Testis (tissue), 3 donors: ENCODE results near the gene GJA3. TPM values are rescaled to one million over a fixed set of nuclear protein-coding genes. Genes with fewer than 3 reads are reported as not detected.

Experiments used
- DNase-seq: peaks from one replicate; pipeline ENCODE4 v3.0.0-alpha.2; 2019
- H3K27ac ChIP-seq, 2 donors: fragments of 200-600 bp; sonication (generic); one replicate each; pipeline ENCODE4 v1.5.1; 2019
- H3K27me3 ChIP-seq: fragments of 200-600 bp; sonication (generic); one replicate; pipeline ENCODE4 v1.5.1; 2019
- H3K36me3 ChIP-seq: fragments of 200-600 bp; sonication (generic); one replicate; pipeline ENCODE4 v1.5.1; 2017; ENCODE audit warnings: low read depth; ENCODE audit errors: missing control alignments
- H3K4me1 ChIP-seq: fragments of 200-600 bp; sonication (generic); one replicate; pipeline ENCODE4 v1.5.1; 2019
- H3K4me3 ChIP-seq, 2 donors: fragments of 200-600 bp; sonication (generic); one replicate each; pipeline ENCODE4 v1.5.1; 2017 to 2019
- H3K9me3 ChIP-seq: fragments of 200-600 bp; sonication (generic); one replicate; pipeline ENCODE4 v1.5.1; 2017
- POLR2A ChIP-seq: fragments of 450-650 bp; IDR thresholded peaks from one replicate; pipeline ENCODE4 v1.6.1; 2017; ENCODE audit warnings: antibody characterized with exemption, mild to moderate bottlenecking, moderate library complexity
- WGBS, 2 donors: methylation state at CpG; one replicate each; pipeline ENCODE4 v1.1.5; 2018; 5-methylcytosine and 5-hydroxymethylcytosine counted together
- intact Hi-C: fragments of 100-400 bp; cut with DNase I; formaldehyde crosslinking; loops from one replicate; pipeline ENCODE4 v1.15.1; 2023; ENCODE audit warnings: low total_unique reads
- polyA plus RNA-seq: library from polyadenylated mRNA; stranded (reverse); fragments of 350-450 nt; fragmentation: Illumina TruSeq; extraction: RNeasy Lipid Tissue Mini Kit (QIAGEN cat#74804); gene quantifications from one replicate; pipeline ENCODE4 v1.2.3, GENCODE V29; 2014; ENCODE audit warnings: low read depth, low replicate concordance; ENCODE audit not compliant: insufficient read depth
- total RNA-seq, 2 donors: library from RNA; depleted of rRNA; stranded (reverse); fragments of >200 nt; gene quantifications; one replicate each; pipeline ENCODE4 v1.2.3, GENCODE V29; 2016
- TF ChIP-seq, protein P1 (sequence below), 3 experiments: fragments of 450-650 bp in 2 of 3; fragments of 200-600 bp in 1 of 3; sonication (generic) in 1 of 3; IDR thresholded peaks; one replicate each; pipeline ENCODE4 v1.5.1; 2016 to 2019; ENCODE audit warnings: antibody characterized with exemption in 3 of 3, mild to moderate bottlenecking in 2 of 3, moderate library complexity in 1 of 3

Gene GJA3
- total and polyA plus RNA-seq, 3 donors from 2014 or later, result 1.7 to 10.2 (median 5.0) TPM

DNA sequence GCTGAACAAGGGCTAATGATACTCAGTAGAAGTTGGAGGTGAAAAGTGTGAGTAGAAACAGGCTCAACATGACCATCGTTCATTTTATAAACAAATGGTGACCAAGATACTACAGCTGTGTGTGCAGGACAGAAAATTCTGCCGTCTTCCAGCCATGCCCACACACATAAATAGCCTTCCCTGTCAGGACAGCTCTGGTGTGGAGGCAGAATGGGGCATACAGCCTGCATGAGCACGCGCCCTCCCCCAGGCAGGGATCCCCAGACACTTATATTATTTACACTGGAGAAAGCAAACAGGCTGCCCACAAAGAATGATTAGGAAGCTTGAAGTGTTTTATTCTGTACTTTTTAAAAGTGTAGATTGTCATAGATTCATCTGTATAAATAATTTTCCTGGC is 20.4 kb downstream of the GJA3 start:
- Histone ChIP-seq H3K9me3 (no peaks in the 10 kb centered on the region), H3K27ac (no peak overlapping the region), H3K36me3 (no peaks in the 10 kb centered on the region), H3K4me1 (no peaks in the 10 kb centered on the region), H3K4me3 (no peak overlapping the region), H3K27me3 (no peaks in the 10 kb centered on the region)
- DNase-seq, result no peak
- intact Hi-C loops, result no loop called here
- TF ChIP-seq POLR2A, result no peak
- TF ChIP-seq, protein P1, sequence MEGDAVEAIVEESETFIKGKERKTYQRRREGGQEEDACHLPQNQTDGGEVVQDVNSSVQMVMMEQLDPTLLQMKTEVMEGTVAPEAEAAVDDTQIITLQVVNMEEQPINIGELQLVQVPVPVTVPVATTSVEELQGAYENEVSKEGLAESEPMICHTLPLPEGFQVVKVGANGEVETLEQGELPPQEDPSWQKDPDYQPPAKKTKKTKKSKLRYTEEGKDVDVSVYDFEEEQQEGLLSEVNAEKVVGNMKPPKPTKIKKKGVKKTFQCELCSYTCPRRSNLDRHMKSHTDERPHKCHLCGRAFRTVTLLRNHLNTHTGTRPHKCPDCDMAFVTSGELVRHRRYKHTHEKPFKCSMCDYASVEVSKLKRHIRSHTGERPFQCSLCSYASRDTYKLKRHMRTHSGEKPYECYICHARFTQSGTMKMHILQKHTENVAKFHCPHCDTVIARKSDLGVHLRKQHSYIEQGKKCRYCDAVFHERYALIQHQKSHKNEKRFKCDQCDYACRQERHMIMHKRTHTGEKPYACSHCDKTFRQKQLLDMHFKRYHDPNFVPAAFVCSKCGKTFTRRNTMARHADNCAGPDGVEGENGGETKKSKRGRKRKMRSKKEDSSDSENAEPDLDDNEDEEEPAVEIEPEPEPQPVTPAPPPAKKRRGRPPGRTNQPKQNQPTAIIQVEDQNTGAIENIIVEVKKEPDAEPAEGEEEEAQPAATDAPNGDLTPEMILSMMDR (IDR thresholded peaks at IDR 0.05), result no peak
- 66 to 67% methylated on average over 4 of the region's 4 CpGs for WGBS, 2 donors

DNA sequence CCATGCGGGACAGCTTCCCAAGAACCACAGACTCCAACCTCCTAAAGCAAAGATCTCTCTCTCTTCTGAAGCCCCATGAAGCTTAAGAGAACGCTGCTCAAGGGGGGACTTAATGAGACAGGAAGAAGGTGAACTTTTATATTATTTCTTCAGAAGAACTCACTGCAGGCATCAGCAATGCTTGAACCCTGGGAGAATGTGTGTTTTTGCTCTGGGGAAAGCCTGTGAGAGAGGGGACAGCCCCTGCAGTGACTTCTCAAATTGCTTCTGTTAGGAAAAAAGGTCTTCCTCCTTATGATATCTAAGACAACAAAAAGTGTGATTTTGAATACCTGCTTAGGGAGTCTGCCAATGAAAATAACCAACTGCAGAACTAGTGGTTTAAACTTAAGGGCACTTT is 23.0 kb downstream of the GJA3 start:
- 47 to 65% methylated on average over 2 of the region's 2 CpGs for WGBS, 2 donors
- no peak for DNase-seq
- H3K27me3 ChIP-seq, result no peaks in the 10 kb centered on the region
- H3K36me3 ChIP-seq, result no peaks in the 10 kb centered on the region
- intact Hi-C loops, result no loop called here
- H3K9me3 ChIP-seq, result no peaks in the 10 kb centered on the region
- no peak overlapping the region for H3K27ac ChIP-seq
- no peaks in the 10 kb centered on the region for H3K4me1 ChIP-seq
- no peak overlapping the region for H3K4me3 ChIP-seq
- no peak for TF ChIP-seq POLR2A
- TF ChIP-seq, protein P1 (IDR thresholded peaks at IDR 0.05), result no peak

DNA sequence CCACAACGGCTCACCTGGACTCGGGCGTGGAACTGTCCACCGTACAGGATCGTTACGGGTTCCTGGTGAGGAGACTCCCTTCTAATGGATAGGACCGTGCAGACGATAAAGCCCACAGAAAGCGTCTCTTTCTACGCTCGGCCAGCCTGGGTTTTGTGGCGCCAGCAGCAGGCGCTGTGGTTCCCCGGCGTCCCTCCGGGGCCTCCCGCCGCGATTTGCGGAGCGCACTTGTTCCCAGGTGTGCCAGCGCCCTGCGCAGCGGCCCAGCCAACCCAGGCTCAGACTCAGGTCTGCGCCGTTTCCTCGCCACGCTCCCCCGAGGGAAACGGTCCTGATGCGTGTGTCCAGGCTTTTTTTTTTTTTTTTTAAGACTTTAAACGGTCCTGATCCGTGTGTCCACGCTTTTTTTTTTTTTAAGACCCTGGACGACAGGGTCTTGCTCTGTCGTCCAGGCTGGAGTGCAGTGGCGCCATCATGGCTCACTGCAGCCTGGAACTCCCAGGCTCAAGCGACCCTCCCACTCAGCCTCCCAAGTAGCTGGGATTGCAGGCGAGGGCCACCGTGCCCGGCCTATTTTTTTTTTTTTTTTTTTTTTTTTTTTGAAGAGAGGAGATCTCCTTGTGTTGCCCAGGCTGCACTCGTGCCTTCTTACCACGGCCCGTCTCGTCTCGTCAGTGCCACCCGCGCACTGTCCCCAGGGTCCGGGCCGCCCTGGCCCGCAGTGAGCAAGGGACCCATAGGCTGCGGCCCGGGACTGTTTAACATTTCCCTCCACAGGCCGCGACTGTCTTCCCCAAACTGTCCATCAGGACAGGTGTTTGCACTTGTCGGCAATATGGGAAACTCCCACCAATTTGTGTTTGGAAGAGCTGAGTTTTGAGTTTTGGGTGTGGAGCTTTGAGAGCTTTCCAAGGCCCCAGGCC is 23.8 kb downstream of the GJA3 start:
- TF ChIP-seq, protein P1 (IDR thresholded peaks at IDR 0.05), result no peak
- no peak for TF ChIP-seq POLR2A
- Histone ChIP-seq H3K9me3 (no peaks in the 10 kb centered on the region), H3K4me3 (peak overlapping the region in 1 of 2 donors; percentile 46), H3K4me1 (no peaks in the 10 kb centered on the region), H3K27ac (no peak overlapping the region), H3K36me3 (no peaks in the 10 kb centered on the region), H3K27me3 (no peaks in the 10 kb centered on the region)
- peak; percentile 62 for DNase-seq
- WGBS, 2 donors, result 18 to 30% methylated on average over 35 to 52 of the region's 56 CpGs
- intact Hi-C loops, result no loop called here

DNA sequence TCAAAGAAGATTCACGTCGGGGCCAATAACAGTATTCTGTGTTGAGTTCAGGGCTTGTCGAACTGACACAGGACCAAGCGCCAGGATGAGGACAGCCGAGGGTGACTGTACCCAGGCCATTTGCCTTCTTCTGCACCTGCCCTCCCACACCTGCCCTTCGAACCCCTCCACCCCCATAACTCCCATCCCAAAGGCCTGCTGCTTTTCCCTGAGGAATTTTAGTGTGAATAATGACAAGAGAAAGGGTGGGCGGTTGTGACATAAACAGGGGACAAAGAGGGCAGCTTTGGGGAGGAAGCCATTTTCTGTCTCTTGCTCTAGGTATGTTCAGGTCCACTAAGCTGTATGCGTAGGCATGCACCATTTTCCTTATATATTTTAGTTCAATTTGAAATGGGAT is 26.1 kb downstream of the GJA3 start:
- 69 to 70% methylated on average over 8 of the region's 8 CpGs for WGBS, 2 donors
- no peaks in the 10 kb centered on the region for H3K27me3 ChIP-seq
- no peak overlapping the region for H3K27ac ChIP-seq
- no peak for TF ChIP-seq POLR2A
- TF ChIP-seq, protein P1 (IDR thresholded peaks at IDR 0.05), result no peak
- no peaks in the 10 kb centered on the region for H3K4me1 ChIP-seq
- no peak for DNase-seq
- H3K36me3 ChIP-seq, result no peaks in the 10 kb centered on the region
- H3K9me3 ChIP-seq, result no peaks in the 10 kb centered on the region
- H3K4me3 ChIP-seq, result no peak overlapping the region
- intact Hi-C loops, result no loop called here
